Lower leg skin (tissue), 3 donors: ENCODE results near the gene LCLAT1.

ENCODE experiments used
- POLR2A ChIP-seq, 2 donors: fragments of 450-650 bp; IDR thresholded peaks; one replicate each; pipeline ENCODE4 v1.6.1; 2016 to 2017; ENCODE audit warnings: antibody characterized with exemption in 2 of 2, mild to moderate bottlenecking in 1 of 2, moderate library complexity in 1 of 2
- TF ChIP-seq, protein P1 (sequence below), 3 donors: fragments of 450-650 bp; IDR thresholded peaks; one replicate each; pipeline ENCODE4 v1.5.1; 2016; ENCODE audit warnings: antibody characterized with exemption in 3 of 3, mild to moderate bottlenecking in 3 of 3, moderate library complexity in 2 of 3

DNA sequence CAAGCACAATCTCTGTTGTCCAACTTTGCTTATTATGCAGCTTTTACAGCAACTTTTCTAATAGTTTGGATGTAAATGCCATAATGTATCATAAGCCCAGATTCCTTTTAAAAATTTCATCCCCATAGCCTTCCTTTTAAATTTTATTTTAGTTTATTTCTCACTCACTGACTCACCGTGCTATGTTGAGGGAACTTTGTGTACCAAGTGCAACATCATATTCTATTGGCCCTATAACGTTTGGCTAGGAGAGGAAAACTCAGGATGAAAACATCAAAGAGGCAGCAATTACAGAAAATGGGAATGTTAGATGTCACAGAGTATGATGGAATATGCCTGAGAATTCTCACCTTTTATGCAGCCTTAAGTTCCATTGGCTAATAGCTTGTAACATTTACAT lies 135.5 kb downstream of the LCLAT1 start:
- TF ChIP-seq, protein P1, sequence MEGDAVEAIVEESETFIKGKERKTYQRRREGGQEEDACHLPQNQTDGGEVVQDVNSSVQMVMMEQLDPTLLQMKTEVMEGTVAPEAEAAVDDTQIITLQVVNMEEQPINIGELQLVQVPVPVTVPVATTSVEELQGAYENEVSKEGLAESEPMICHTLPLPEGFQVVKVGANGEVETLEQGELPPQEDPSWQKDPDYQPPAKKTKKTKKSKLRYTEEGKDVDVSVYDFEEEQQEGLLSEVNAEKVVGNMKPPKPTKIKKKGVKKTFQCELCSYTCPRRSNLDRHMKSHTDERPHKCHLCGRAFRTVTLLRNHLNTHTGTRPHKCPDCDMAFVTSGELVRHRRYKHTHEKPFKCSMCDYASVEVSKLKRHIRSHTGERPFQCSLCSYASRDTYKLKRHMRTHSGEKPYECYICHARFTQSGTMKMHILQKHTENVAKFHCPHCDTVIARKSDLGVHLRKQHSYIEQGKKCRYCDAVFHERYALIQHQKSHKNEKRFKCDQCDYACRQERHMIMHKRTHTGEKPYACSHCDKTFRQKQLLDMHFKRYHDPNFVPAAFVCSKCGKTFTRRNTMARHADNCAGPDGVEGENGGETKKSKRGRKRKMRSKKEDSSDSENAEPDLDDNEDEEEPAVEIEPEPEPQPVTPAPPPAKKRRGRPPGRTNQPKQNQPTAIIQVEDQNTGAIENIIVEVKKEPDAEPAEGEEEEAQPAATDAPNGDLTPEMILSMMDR (IDR thresholded peaks at IDR 0.05) = no peak
- no peak for TF ChIP-seq POLR2A (IDR thresholded peaks at IDR 0.05)
